HepG2 (cell line): Measurements from ENCODE around the gene VCPKMT. TPM values are rescaled to one million over a fixed set of nuclear protein-coding genes. Genes with fewer than 3 reads are reported as not detected.

ENCODE experiments used
- BORCS8-MEF2B ChIP-seq: sonication (generic); formaldehyde crosslinking; IDR thresholded peaks from 2 replicates; pipeline ENCODE4 v1.8.0; 2022; ENCODE audit warnings: mild to moderate bottlenecking, missing genetic modification reagents
- CCDC6 ChIP-seq: sonication (generic); formaldehyde crosslinking; IDR thresholded peaks from 2 replicates; pipeline ENCODE4 v1.8.1; 2022; ENCODE audit warnings: mild to moderate bottlenecking, missing genetic modification reagents, moderate library complexity
- DMAP1 ChIP-seq: IDR thresholded peaks from 2 replicates; pipeline ENCODE4 v1.6.1; 2016
- DPF2 ChIP-seq: sonication (generic); formaldehyde crosslinking; IDR thresholded peaks from 2 replicates; pipeline ENCODE4 v1.4.0; 2020; ENCODE audit warnings: mild to moderate bottlenecking, low read depth, missing genetic modification reagents, borderline replicate concordance
- GRHL1 ChIP-seq: sonication (generic); formaldehyde crosslinking; conservative IDR thresholded peaks from 2 replicates; pipeline ENCODE4 v1.8.0; 2022; ENCODE audit warnings: missing genetic modification reagents
- JUNB ChIP-seq: sonication (generic); formaldehyde crosslinking; IDR thresholded peaks from 2 replicates; pipeline ENCODE4 v1.8.0; 2022; ENCODE audit warnings: missing genetic modification reagents, mild to moderate bottlenecking, borderline replicate concordance
- MEF2D ChIP-seq: sonication (generic); formaldehyde crosslinking; IDR thresholded peaks from 2 replicates; pipeline ENCODE4 v1.5.1; 2020; ENCODE audit warnings: mild to moderate bottlenecking, missing genetic modification reagents
- MTA1 ChIP-seq: sonication (generic); formaldehyde crosslinking; IDR thresholded peaks from 2 replicates; pipeline ENCODE4 v1.4.0; 2020; ENCODE audit warnings: missing genetic modification reagents, mild to moderate bottlenecking, borderline replicate concordance
- NCOA1 ChIP-seq: sonication (generic); formaldehyde crosslinking; IDR thresholded peaks from 2 replicates; pipeline ENCODE4 v1.9.0; 2021; ENCODE audit warnings: missing genetic modification reagents
- NFYC ChIP-seq: IDR thresholded peaks from 2 replicates; pipeline ENCODE4 v1.6.1; 2016; ENCODE audit warnings: missing genetic modification reagents, missing compliant biosample characterization
- NKX3-1 ChIP-seq: sonication (generic); formaldehyde crosslinking; IDR thresholded peaks from 2 replicates; pipeline ENCODE4 v1.5.0; 2020; ENCODE audit warnings: missing genetic modification reagents
- POGK ChIP-seq: sonication (generic); formaldehyde crosslinking; conservative IDR thresholded peaks from 2 replicates; pipeline ENCODE4 v1.8.0; 2022; ENCODE audit warnings: mild to moderate bottlenecking, moderate library complexity, missing genetic modification reagents
- PTBP1 ChIP-seq: fragments of 200-400 bp; formaldehyde crosslinking; IDR thresholded peaks from 2 replicates; pipeline ENCODE4 v1.6.1; 2018; ENCODE audit warnings: low read length, low read depth; ENCODE audit not compliant: poor library complexity, severe bottlenecking
- RBFOX2 ChIP-seq: fragments of 200-400 bp; formaldehyde crosslinking; IDR thresholded peaks from 2 replicates; pipeline ENCODE4 v1.6.1; 2017; ENCODE audit warnings: low read depth, mild to moderate bottlenecking, low read length
- SSRP1 ChIP-seq: IDR thresholded peaks from 2 replicates; pipeline ENCODE4 v1.6.1; 2016; ENCODE audit warnings: control low read depth
- TEAD2 ChIP-seq: sonication (generic); formaldehyde crosslinking; IDR thresholded peaks from 2 replicates; pipeline ENCODE4 v1.9.0; 2021; ENCODE audit warnings: missing genetic modification reagents
- YY1 ChIP-seq: IDR thresholded peaks from 2 replicates; pipeline ENCODE4 v1.6.1; 2011; ENCODE audit warnings: low read length, low read depth, moderate library complexity, mild to moderate bottlenecking; ENCODE audit not compliant: insufficient read depth, insufficient replicate concordance
- ZMYM3 ChIP-seq: sonication (generic); formaldehyde crosslinking; IDR thresholded peaks from 2 replicates; pipeline ENCODE4 v1.5.1; 2020; ENCODE audit warnings: mild to moderate bottlenecking, missing genetic modification reagents
- ZNF12 ChIP-seq: sonication (generic); formaldehyde crosslinking; IDR thresholded peaks from 2 replicates; pipeline ENCODE4 v1.5.0; 2020; ENCODE audit warnings: missing genetic modification reagents
- ZNF225 ChIP-seq: sonication (generic); formaldehyde crosslinking; IDR thresholded peaks from 2 replicates; pipeline ENCODE4 v1.4.0; 2020; ENCODE audit warnings: mild to moderate bottlenecking, missing genetic modification reagents
- ZNF552 ChIP-seq: sonication (generic); formaldehyde crosslinking; IDR thresholded peaks from 2 replicates; pipeline ENCODE4 v1.9.0; 2022; ENCODE audit warnings: missing genetic modification reagents, mild to moderate bottlenecking, borderline replicate concordance
- ZNF616 ChIP-seq: sonication (generic); formaldehyde crosslinking; IDR thresholded peaks from 2 replicates; pipeline ENCODE4 v1.5.0; 2020; ENCODE audit warnings: low read depth, mild to moderate bottlenecking, missing genetic modification reagents
- ZNF777 ChIP-seq: sonication (generic); formaldehyde crosslinking; IDR thresholded peaks from 2 replicates; pipeline ENCODE4 v1.4.0; 2020; ENCODE audit warnings: missing genetic modification reagents
- ZNF878 ChIP-seq: sonication (generic); formaldehyde crosslinking; IDR thresholded peaks from 2 replicates; pipeline ENCODE4 v1.8.1; 2023; ENCODE audit warnings: mild to moderate bottlenecking, missing genetic modification reagents, moderate library complexity
- ZSCAN9 ChIP-seq: IDR thresholded peaks from 2 replicates; pipeline ENCODE4 v1.6.1; 2016; ENCODE audit warnings: borderline replicate concordance
- ZXDC ChIP-seq: sonication (generic); formaldehyde crosslinking; IDR thresholded peaks from 2 replicates; pipeline ENCODE4 v1.5.0; 2020; ENCODE audit warnings: mild to moderate bottlenecking, missing genetic modification reagents
- polyA plus RNA-seq, 8 experiments: library from polyadenylated mRNA; depleted of rRNA in 3 of 8; stranded (reverse) in 7 of 8; unstranded in 1 of 8; fragments of >200 nt; fragmentation: Illumina TruSeq in 4 of 8; extraction: Trizol in 4 of 8; gene quantifications; 2 replicates each; pipeline versions ENCODE4 v1.2.1 to v1.2.3, GENCODE V29; 2011 to 2016; ENCODE audit warnings: low read depth in 4 of 8, missing spikeins in 1 of 8, mixed read lengths in 1 of 8; ENCODE audit not compliant: insufficient read depth in 1 of 8
- total RNA-seq, 5 experiments: library from RNA; depleted of rRNA; stranded (reverse); fragments of >200 nt; fragmentation: Illumina TruSeq; extraction: Trizol; gene quantifications; 2 replicates each; pipeline ENCODE4 v1.2.3, GENCODE V29; 2016; ENCODE audit warnings: low read depth in 1 of 5

VCPKMT gene
- total and polyA plus RNA-seq, 2 of the 13 experiments (the other 11 are each of a cell fraction or from before 2014, with no cell fraction given) = 3.9 to 5.4 TPM

GRCh38 chr14:50116181-50116956 is at the start of gene VCPKMT (continued):
- TF ChIP-seq TEAD2 (CRISPR knock-in tag) = no peak
- TF ChIP-seq ZNF616 (CRISPR knock-in tag) = peak; percentile 73; the same call in 1 of the 2 replicates
- peak; percentile 60; the same call in 1 of the 2 replicates for TF ChIP-seq CCDC6 (CRISPR knock-in tag)
- peak; percentile 37 for TF ChIP-seq ZNF777 (CRISPR knock-in tag)
- TF ChIP-seq DPF2 (CRISPR knock-in tag) = no peak; the same call in 1 of the 2 replicates
- TF ChIP-seq ZNF552 (CRISPR knock-in tag) = no peak
- TF ChIP-seq ZSCAN9 (CRISPR knock-in tag) = peak; percentile 55; the same call in 1 of the 2 replicates
- TF ChIP-seq SSRP1 (CRISPR knock-in tag) = no peak
- TF ChIP-seq NCOA1 (CRISPR knock-in tag) = no peak
- TF ChIP-seq YY1 = peak; percentile 97
- TF ChIP-seq NFYC = peak; percentile 53
- TF ChIP-seq POGK = peak; percentile 86
- no peak; the same call in 1 of the 2 replicates for TF ChIP-seq NKX3-1 (CRISPR knock-in tag)
- TF ChIP-seq MTA1 = no peak
- TF ChIP-seq ZMYM3 (CRISPR knock-in tag) = peak; percentile 50; the same call in 1 of the 2 replicates
- no peak for TF ChIP-seq ZNF12 (CRISPR knock-in tag)
- TF ChIP-seq DMAP1 (CRISPR knock-in tag) = peak; percentile 96
- TF ChIP-seq ZNF225 (CRISPR knock-in tag) = peak; percentile 69; the same call in 1 of the 2 replicates
- no peak for TF ChIP-seq MEF2D (CRISPR knock-in tag)
- TF ChIP-seq RBFOX2 = peak; percentile 97
- TF ChIP-seq GRHL1 (CRISPR knock-in tag) = no peak
- no peak for TF ChIP-seq ZXDC
- TF ChIP-seq BORCS8-MEF2B (CRISPR knock-in tag) = peak; percentile 92; the same call in 1 of the 2 replicates
- TF ChIP-seq ZNF878 (CRISPR knock-in tag) = 0 out of 2 replicates have a peak, but pooled peaks have one; percentile 25
- TF ChIP-seq PTBP1 = no peak
- TF ChIP-seq JUNB (CRISPR knock-in tag) = no peak
